Nephron (organoid): ENCODE measurements around the gene CFAP92.

Source experiments
- H3K27ac Mint-ChIP-seq, 3 experiments: 2 replicates each; pipeline ENCODE4 v1.8.0; 2020; ENCODE audit warnings: mixed read lengths in 3 of 3, mild to moderate bottlenecking in 2 of 3, moderate library complexity in 1 of 3
- H3K27me3 Mint-ChIP-seq: 2 replicates; pipeline ENCODE4 v1.8.0; 2021; ENCODE audit warnings: low read depth, mild to moderate bottlenecking, moderate library complexity, mixed read lengths
- H3K36me3 Mint-ChIP-seq: 2 replicates; pipeline ENCODE4 v1.8.0; 2020; ENCODE audit warnings: low read depth, mixed read lengths
- H3K4me1 Mint-ChIP-seq: 2 replicates; pipeline ENCODE4 v1.8.0; 2020; ENCODE audit warnings: mixed read lengths
- H3K4me3 Mint-ChIP-seq, 3 experiments: 2 replicates each; pipeline ENCODE4 v1.8.0; 2020; ENCODE audit warnings: mild to moderate bottlenecking in 3 of 3, mixed read lengths in 3 of 3, moderate library complexity in 2 of 3
- H3K9me3 Mint-ChIP-seq: 2 replicates; pipeline ENCODE4 v1.8.0; 2020; ENCODE audit warnings: mixed read lengths
- CTCF ChIP-seq, 3 experiments: fragments of 200-600 bp; sonication (generic); IDR thresholded peaks; one replicate each; pipeline ENCODE4 v1.5.0; 2021; ENCODE audit warnings: antibody characterized with exemption in 3 of 3; ENCODE audit not compliant: unreplicated experiment in 3 of 3

The CFAP92 gene

GRCh38 chr3:129026728-129027543 is 33.1 kb upstream of the CFAP92 start:
- H3K4me3 Mint-ChIP-seq, result peak overlapping the region; percentile 62 to 75 (median 73)
- H3K27ac Mint-ChIP-seq, result peak overlapping the region in 1 of 3 experiments; percentile 81
- H3K9me3 Mint-ChIP-seq, result peaks cover 5% of the 10 kb centered on the region
- peaks cover 45% of the 10 kb centered on the region for H3K4me1 Mint-ChIP-seq
- H3K36me3 Mint-ChIP-seq, result no peaks in the 10 kb centered on the region
- H3K27me3 Mint-ChIP-seq, result peaks cover 11% of the 10 kb centered on the region
- peak; percentile 44 to 77 (median 49) for TF ChIP-seq CTCF (IDR thresholded peaks at IDR 0.05; ENCODE audit: unreplicated experiment in 3 of 3)

- TF ChIP-seq CTCF (IDR thresholded peaks at IDR 0.05; ENCODE audit: unreplicated experiment in 3 of 3), result no peak
- peak overlapping the region in 1 of 3 experiments; percentile 24 for H3K27ac Mint-ChIP-seq
These were observed 32.0 kb upstream of the CFAP92 start for GRCh38 chr3:129025691-129026435.

GRCh38 chr3:129025108-129025507 is 31.2 kb upstream of the CFAP92 start:
- peaks cover 48% of the 10 kb centered on the region for H3K4me1 Mint-ChIP-seq
- H3K27ac Mint-ChIP-seq, result peak overlapping the region in 1 of 3 experiments; percentile 21
- H3K27me3 Mint-ChIP-seq, result peaks cover 11% of the 10 kb centered on the region
- H3K4me3 Mint-ChIP-seq, result peak overlapping the region; percentile 0 to 22 (median 3)
- H3K36me3 Mint-ChIP-seq, result no peaks in the 10 kb centered on the region
- H3K9me3 Mint-ChIP-seq, result peaks cover 5% of the 10 kb centered on the region
- no peak for TF ChIP-seq CTCF (IDR thresholded peaks at IDR 0.05; ENCODE audit: unreplicated experiment in 3 of 3)

More at GRCh38 chr3:129025691-129026435, 32.0 kb upstream of the CFAP92 start:
- Mint-ChIP-seq H3K27me3 (peaks cover 11% of the 10 kb centered on the region), H3K4me1 (peaks cover 48% of the 10 kb centered on the region), H3K36me3 (no peaks in the 10 kb centered on the region), H3K9me3 (peaks cover 5% of the 10 kb centered on the region), H3K4me3 (peak overlapping the region in 2 of 3 experiments; percentile 12 to 62)

- TF ChIP-seq CTCF (IDR thresholded peaks at IDR 0.05; ENCODE audit: unreplicated experiment in 3 of 3), result no peak
- Mint-ChIP-seq H3K9me3 (peaks cover 5% of the 10 kb centered on the region), H3K4me1 (peaks cover 51% of the 10 kb centered on the region), H3K27me3 (peaks cover 11% of the 10 kb centered on the region), H3K27ac (peak overlapping the region; percentile 44 to 69 (median 57)), H3K36me3 (no peaks in the 10 kb centered on the region), H3K4me3 (peak overlapping the region in 1 of 3 experiments; percentile 21)
These were observed 30.0 kb upstream of the CFAP92 start for GRCh38 chr3:129023909-129024308.

- Mint-ChIP-seq H3K36me3 (no peaks in the 10 kb centered on the region), H3K27ac (peak overlapping the region; percentile 21 to 81 (median 77)), H3K4me3 (no peak overlapping the region), H3K9me3 (peaks cover 5% of the 10 kb centered on the region), H3K4me1 (peaks cover 55% of the 10 kb centered on the region), H3K27me3 (peaks cover 3% of the 10 kb centered on the region)
- TF ChIP-seq CTCF (IDR thresholded peaks at IDR 0.05; ENCODE audit: unreplicated experiment in 3 of 3), result no peak
These were observed 29.1 kb upstream of the CFAP92 start for GRCh38 chr3:129023008-129023358.
